ENCODE data around the gene ATR.

Gene ATR

DNA sequence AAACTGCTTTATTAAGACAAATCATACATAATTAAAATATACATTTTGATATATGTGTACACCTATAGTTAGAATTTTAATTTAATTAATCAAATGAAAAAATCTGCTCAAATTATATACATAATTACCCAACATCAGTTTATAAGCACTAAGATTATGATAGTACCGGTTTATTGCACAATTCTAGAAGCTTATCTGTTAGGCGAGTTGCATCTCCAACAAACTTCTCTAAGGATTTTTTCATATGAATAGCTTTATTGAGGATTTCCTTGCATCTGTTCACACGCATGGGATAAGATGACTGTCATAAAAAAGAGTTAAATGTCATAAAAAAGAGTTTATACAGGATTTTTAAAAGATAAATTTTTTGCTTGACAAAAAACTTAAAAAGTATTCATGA lies 110.8 kb downstream of the ATR start:
- H3K4me3 ChIP-seq (ENCODE audit: low read depth, low read length): no peak overlapping the region
- DNase-seq (ENCODE audit: low read depth): no peak
- TF ChIP-seq POLR2A (IDR thresholded peaks at IDR 0.05; ENCODE audit: extremely low read depth, insufficient read length): no peak
- TF ChIP-seq, protein P1, sequence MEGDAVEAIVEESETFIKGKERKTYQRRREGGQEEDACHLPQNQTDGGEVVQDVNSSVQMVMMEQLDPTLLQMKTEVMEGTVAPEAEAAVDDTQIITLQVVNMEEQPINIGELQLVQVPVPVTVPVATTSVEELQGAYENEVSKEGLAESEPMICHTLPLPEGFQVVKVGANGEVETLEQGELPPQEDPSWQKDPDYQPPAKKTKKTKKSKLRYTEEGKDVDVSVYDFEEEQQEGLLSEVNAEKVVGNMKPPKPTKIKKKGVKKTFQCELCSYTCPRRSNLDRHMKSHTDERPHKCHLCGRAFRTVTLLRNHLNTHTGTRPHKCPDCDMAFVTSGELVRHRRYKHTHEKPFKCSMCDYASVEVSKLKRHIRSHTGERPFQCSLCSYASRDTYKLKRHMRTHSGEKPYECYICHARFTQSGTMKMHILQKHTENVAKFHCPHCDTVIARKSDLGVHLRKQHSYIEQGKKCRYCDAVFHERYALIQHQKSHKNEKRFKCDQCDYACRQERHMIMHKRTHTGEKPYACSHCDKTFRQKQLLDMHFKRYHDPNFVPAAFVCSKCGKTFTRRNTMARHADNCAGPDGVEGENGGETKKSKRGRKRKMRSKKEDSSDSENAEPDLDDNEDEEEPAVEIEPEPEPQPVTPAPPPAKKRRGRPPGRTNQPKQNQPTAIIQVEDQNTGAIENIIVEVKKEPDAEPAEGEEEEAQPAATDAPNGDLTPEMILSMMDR (IDR thresholded peaks at IDR 0.05; ENCODE audit: low read depth, low read length): no peak
- no peak for TF ChIP-seq MYC (IDR thresholded peaks at IDR 0.05; ENCODE audit: low read depth, low read length)
- TF ChIP-seq, protein P2, sequence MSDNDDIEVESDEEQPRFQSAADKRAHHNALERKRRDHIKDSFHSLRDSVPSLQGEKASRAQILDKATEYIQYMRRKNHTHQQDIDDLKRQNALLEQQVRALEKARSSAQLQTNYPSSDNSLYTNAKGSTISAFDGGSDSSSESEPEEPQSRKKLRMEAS (IDR thresholded peaks at IDR 0.05; ENCODE audit: low read depth, low read length): no peak

DNA sequence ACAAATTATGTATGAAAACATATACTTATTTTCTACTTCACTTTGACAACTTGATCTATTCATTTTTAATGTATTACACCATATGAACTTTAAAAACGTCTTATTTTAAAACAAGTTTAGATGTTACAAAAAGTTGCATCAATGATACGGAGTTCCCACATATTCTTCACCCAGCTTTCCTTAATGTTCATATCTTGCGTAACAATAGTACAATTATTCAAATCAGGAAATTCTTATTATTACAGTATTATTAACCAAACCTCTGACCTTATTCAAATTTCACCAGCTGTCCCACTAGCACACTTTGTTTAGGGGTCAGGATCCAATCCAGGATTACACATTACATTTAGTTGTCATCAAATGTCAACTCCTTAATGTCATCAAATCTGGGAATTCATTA lies 117.8 kb downstream of the ATR start:
- no peak for DNase-seq (ENCODE audit: low read depth)
- TF ChIP-seq, protein P1 (IDR thresholded peaks at IDR 0.05; ENCODE audit: low read depth, low read length): no peak
- TF ChIP-seq, protein P2 (IDR thresholded peaks at IDR 0.05; ENCODE audit: low read depth, low read length): no peak
- TF ChIP-seq POLR2A (IDR thresholded peaks at IDR 0.05; ENCODE audit: extremely low read depth, insufficient read length) (no peak), MYC (IDR thresholded peaks at IDR 0.05; ENCODE audit: low read depth, low read length) (no peak)
- H3K4me3 ChIP-seq (ENCODE audit: low read depth, low read length): no peak overlapping the region

DNA sequence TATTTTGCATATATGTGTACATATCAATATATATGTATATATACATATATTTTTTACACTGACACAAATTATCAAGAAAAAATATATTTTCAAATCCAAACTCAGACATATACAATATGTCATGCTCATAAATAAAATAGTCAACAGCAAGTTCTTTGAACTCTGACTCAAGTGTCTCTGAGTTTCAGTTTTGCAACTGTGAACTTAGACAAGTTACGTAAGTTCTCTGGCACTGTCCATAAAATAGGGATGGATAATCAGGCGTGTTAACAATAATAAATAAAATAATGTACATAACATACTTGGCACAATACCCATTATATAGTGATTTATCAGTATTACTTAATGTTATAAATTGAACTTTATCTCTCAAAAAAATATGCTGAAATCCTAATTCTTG lies 118.6 kb downstream of the ATR start:
- peak; percentile 8 for DNase-seq (ENCODE audit: low read depth)
- H3K4me3 ChIP-seq (ENCODE audit: low read depth, low read length): no peak overlapping the region
- TF ChIP-seq, protein P1 (IDR thresholded peaks at IDR 0.05; ENCODE audit: low read depth, low read length): no peak
- no peak for TF ChIP-seq MYC (IDR thresholded peaks at IDR 0.05; ENCODE audit: low read depth, low read length)
- TF ChIP-seq POLR2A (IDR thresholded peaks at IDR 0.05; ENCODE audit: extremely low read depth, insufficient read length): no peak
- TF ChIP-seq, protein P2 (IDR thresholded peaks at IDR 0.05; ENCODE audit: low read depth, low read length): no peak

DNA sequence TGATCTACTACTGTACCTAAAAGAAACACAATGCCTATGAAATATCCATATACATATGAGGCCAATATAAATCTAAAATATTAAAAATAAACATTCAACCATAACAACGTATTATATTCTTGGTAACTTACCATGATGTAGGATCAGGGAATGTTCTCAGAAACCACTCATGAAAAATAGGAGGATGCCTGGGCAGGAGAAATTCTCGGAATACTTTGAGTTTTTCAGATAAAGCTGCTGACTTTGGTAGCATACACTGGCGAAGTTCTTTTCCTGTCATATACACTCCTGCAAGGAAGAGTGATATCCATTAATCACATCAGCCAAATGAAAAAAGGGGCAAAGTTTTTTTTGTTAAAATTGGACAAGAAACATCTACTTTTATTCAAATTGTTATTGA lies 119.4 kb downstream of the ATR start:
- TF ChIP-seq POLR2A (IDR thresholded peaks at IDR 0.05; ENCODE audit: extremely low read depth, insufficient read length) (no peak), MYC (IDR thresholded peaks at IDR 0.05; ENCODE audit: low read depth, low read length) (no peak)
- TF ChIP-seq, protein P2 (IDR thresholded peaks at IDR 0.05; ENCODE audit: low read depth, low read length): no peak
- TF ChIP-seq, protein P1 (IDR thresholded peaks at IDR 0.05; ENCODE audit: low read depth, low read length): no peak
- no peak for DNase-seq (ENCODE audit: low read depth)
- H3K4me3 ChIP-seq (ENCODE audit: low read depth, low read length): no peak overlapping the region

DNA sequence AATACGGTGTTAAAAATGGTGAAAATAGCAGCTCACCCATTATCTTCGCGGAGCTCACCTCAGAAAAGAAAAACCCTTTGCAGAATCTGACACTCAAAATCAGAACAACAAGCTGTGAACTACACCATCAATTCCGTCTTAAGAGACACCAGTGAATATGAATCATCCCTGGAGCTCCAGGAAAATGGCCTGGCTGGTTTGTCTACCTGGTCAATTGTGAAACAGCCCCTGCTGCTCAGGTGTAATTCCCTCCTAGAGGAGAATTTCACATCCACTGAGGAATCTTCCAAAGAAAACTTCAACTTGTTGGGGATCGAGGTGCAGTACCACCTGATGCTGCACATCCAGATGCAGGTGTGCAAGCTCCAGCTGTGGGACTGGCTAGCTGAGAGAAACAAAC lies 127.7 kb downstream of the ATR start:
- DNase-seq (ENCODE audit: low read depth): no peak
- TF ChIP-seq MYC (IDR thresholded peaks at IDR 0.05; ENCODE audit: low read depth, low read length): no peak
- no peak for TF ChIP-seq POLR2A (IDR thresholded peaks at IDR 0.05; ENCODE audit: extremely low read depth, insufficient read length)
- TF ChIP-seq, protein P1 (IDR thresholded peaks at IDR 0.05; ENCODE audit: low read depth, low read length): no peak
- TF ChIP-seq, protein P2 (IDR thresholded peaks at IDR 0.05; ENCODE audit: low read depth, low read length): no peak
- H3K4me3 ChIP-seq (ENCODE audit: low read depth, low read length): no peak overlapping the region

DNA sequence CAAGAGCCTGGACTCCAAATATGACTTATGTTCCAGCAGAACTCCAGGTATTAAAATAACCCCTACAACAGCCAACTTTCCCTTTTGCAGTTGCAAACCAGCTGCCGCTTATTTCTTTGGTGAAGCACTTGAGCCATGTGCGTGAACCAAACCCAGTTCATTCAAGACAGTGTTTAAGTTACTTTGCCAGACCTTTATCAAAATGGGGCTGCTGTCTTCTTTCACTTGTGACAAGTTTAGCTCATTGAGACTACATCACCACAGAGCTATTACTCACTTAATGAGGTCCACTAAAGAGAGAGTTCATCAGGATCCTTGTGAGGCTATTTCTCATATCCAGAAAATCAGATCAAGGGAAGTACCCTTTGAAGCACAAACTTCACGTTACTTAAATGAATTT lies 128.3 kb downstream of the ATR start:
- TF ChIP-seq MYC (IDR thresholded peaks at IDR 0.05; ENCODE audit: low read depth, low read length) (no peak), POLR2A (IDR thresholded peaks at IDR 0.05; ENCODE audit: extremely low read depth, insufficient read length) (no peak)
- TF ChIP-seq, protein P2 (IDR thresholded peaks at IDR 0.05; ENCODE audit: low read depth, low read length): no peak
- TF ChIP-seq, protein P1 (IDR thresholded peaks at IDR 0.05; ENCODE audit: low read depth, low read length): no peak
- H3K4me3 ChIP-seq (ENCODE audit: low read depth, low read length): no peak overlapping the region
- no peak for DNase-seq (ENCODE audit: low read depth)
